GM21515 (cell line): ENCODE results near the gene DAB2IP.
A peak's percentile ranks its signal among the peaks of the same experiment; 100 is the strongest.

Experiments
- ATAC-seq: cut with Tn5 transposase; IDR thresholded peaks from one replicate; pipeline ENCODE4 v1.9.1; 2021; ENCODE audit not compliant: unreplicated experiment

Gene DAB2IP

GRCh38 chr9:121700165-121700831, 48.9 kb downstream of the DAB2IP start:
- no peak for ATAC-seq

GRCh38 chr9:121700832-121701419, 49.5 kb downstream of the DAB2IP start:
- no peak for ATAC-seq

GRCh38 chr9:121701736-121702261, 50.4 kb downstream of the DAB2IP start:
- ATAC-seq: no peak

- no peak for ATAC-seq
These were observed 51.7 kb downstream of the DAB2IP start for GRCh38 chr9:121703014-121703734.

- no peak for ATAC-seq
These were observed 52.8 kb downstream of the DAB2IP start for GRCh38 chr9:121704281-121704680.

- ATAC-seq: no peak
These were observed 54.8 kb downstream of the DAB2IP start for GRCh38 chr9:121706149-121706750.

- ATAC-seq: peak; percentile 98
These were observed 56.3 kb downstream of the DAB2IP start for GRCh38 chr9:121707477-121708424.

- ATAC-seq: no peak
These were observed 57.5 kb downstream of the DAB2IP start for GRCh38 chr9:121708768-121709488.

- ATAC-seq: no peak
These were observed 58.4 kb downstream of the DAB2IP start for GRCh38 chr9:121709798-121710197.

GRCh38 chr9:121711281-121711680, 59.8 kb downstream of the DAB2IP start:
- no peak for ATAC-seq

- no peak for ATAC-seq
These were observed 60.4 kb downstream of the DAB2IP start for GRCh38 chr9:121711797-121712196.

- no peak for ATAC-seq
These were observed 62.1 kb downstream of the DAB2IP start for GRCh38 chr9:121713400-121714070.

- no peak for ATAC-seq
These were observed 62.8 kb downstream of the DAB2IP start for GRCh38 chr9:121714075-121714705.

- ATAC-seq: no peak
These were observed 63.4 kb downstream of the DAB2IP start for GRCh38 chr9:121714873-121715272.

- ATAC-seq: no peak
These were observed 65.9 kb downstream of the DAB2IP start for GRCh38 chr9:121717141-121717991.

- ATAC-seq: no peak
These were observed 66.7 kb downstream of the DAB2IP start for GRCh38 chr9:121718084-121718483.

GRCh38 chr9:121718501-121718900, 67.1 kb downstream of the DAB2IP start:
- ATAC-seq: no peak
